OCI-LY7 (cell line): ENCODE results near the gene SMIM44. TPM values are rescaled to one million over a fixed set of nuclear protein-coding genes. Genes with fewer than 3 reads are reported as not detected.

Experiments used
- BruUV-seq: library from RNA; stranded (reverse); fragments of 400-500 nt; replicated peaks from 2 replicates; lab custom pipeline; 2021; lab: Mats Ljungman, UMichigan
- CTCF ChIA-PET: fragments of 300-600 bp; sonication (Branson Sonifier 250); formaldehyde crosslinking; loops from one replicate; lab custom pipeline; 2022; ENCODE audit warnings: antibody characterized with exemption; ENCODE audit not compliant: unreplicated experiment; lab: Charles Lee
- POLR2A ChIA-PET: fragments of 300-600 bp; sonication (Branson Sonifier 250); formaldehyde crosslinking; loops from one replicate; lab custom pipeline; 2022; ENCODE audit warnings: antibody characterized with exemption; lab: Charles Lee
- DNase-seq: peaks from one replicate; pipeline ENCODE4 v3.0.0-alpha.2; 2015; ENCODE audit warnings: low spot score
- H2AFZ ChIP-seq: fragments of 200-600 bp; sonication (generic), shearing (Covaris generic); 2 replicates; pipeline ENCODE4 v1.6.1; 2014; ENCODE audit warnings: mild to moderate bottlenecking, antibody characterized with exemption, low read length, moderate library complexity
- H3K27ac ChIP-seq: fragments of 200-600 bp; sonication (generic); 2 replicates; pipeline ENCODE4 v1.5.1; 2014; ENCODE audit warnings: mixed run types, low read depth, mild to moderate bottlenecking, moderate library complexity, low read length, inconsistent platforms; ENCODE audit not compliant: poor library complexity, severe bottlenecking
- H3K36me3 ChIP-seq: fragments of 200-600 bp; sonication (generic); 2 replicates; pipeline ENCODE4 v1.6.1; 2014; ENCODE audit warnings: mild to moderate bottlenecking, antibody characterized with exemption, low read length, moderate library complexity, mixed read lengths; ENCODE audit not compliant: insufficient read depth
- H3K4me1 ChIP-seq: fragments of 200-600 bp; sonication (generic); 2 replicates; pipeline ENCODE4 v1.5.1; 2014; ENCODE audit warnings: mild to moderate bottlenecking, low read length; ENCODE audit not compliant: insufficient read depth, poor library complexity, severe bottlenecking
- H3K4me2 ChIP-seq: fragments of 200-600 bp; sonication (generic); 2 replicates; pipeline ENCODE4 v1.6.1; 2014; ENCODE audit warnings: mild to moderate bottlenecking, low read length
- H3K4me3 ChIP-seq: fragments of 200-600 bp; sonication (generic); 2 replicates; pipeline ENCODE4 v1.5.1; 2014; ENCODE audit warnings: mild to moderate bottlenecking, low read depth, low read length; ENCODE audit not compliant: poor library complexity, severe bottlenecking
- H3K79me2 ChIP-seq: fragments of 200-600 bp; sonication (generic); 2 replicates; pipeline ENCODE4 v1.6.1; 2016; ENCODE audit warnings: low read depth, mild to moderate bottlenecking, low read length, moderate library complexity, mixed read lengths; ENCODE audit not compliant: insufficient read depth
- H3K9me2 ChIP-seq: fragments of 200-600 bp; sonication (generic); 2 replicates; pipeline ENCODE4 v1.6.1; 2016; ENCODE audit warnings: mild to moderate bottlenecking, low read length, mixed read lengths; ENCODE audit not compliant: insufficient read depth
- H3K9me3 ChIP-seq: fragments of 200-600 bp; sonication (generic); 2 replicates; pipeline ENCODE4 v1.6.1; 2014; ENCODE audit warnings: mild to moderate bottlenecking, mixed run types, low read length, mixed read lengths
- H4K20me1 ChIP-seq: fragments of 200-600 bp; sonication (generic); 2 replicates; pipeline ENCODE4 v1.6.1; 2014; ENCODE audit warnings: mild to moderate bottlenecking, antibody characterized with exemption, low read length, moderate library complexity, mixed read lengths; ENCODE audit not compliant: insufficient read depth
- CTCF ChIP-seq: fragments of 200-600 bp; sonication (generic); conservative IDR thresholded peaks from 2 replicates; pipeline ENCODE4 v1.5.1; 2014; ENCODE audit warnings: mild to moderate bottlenecking, antibody characterized with exemption, low read length, moderate library complexity, mixed read lengths
- EZH2phosphoT487 ChIP-seq: fragments of 200-600 bp; sonication (generic); IDR thresholded peaks from 2 replicates; pipeline ENCODE4 v1.6.1; 2018; ENCODE audit warnings: low read depth, borderline replicate concordance, mild to moderate bottlenecking, mixed run types, antibody characterized with exemption, low read length, moderate library complexity, mixed read lengths
- intact Hi-C: fragments of 100-400 bp; cut with micrococcal nuclease; formaldehyde crosslinking; loops from one replicate; pipeline ENCODE4 v1.10.0; 2022; ENCODE audit not compliant: unreplicated experiment
- total RNA-seq, 2 experiments: library from RNA; depleted of rRNA in 1 of 2; stranded (reverse); fragments of >200 nt in 1 of 2; shearing (Covaris generic) in 1 of 2; gene quantifications; 2 replicates each; pipeline ENCODE4 v1.2.3, GENCODE V29; 2014 to 2022

The SMIM44 gene
- total RNA-seq, 2 experiments from 2014 or later, result not detected

- Histone ChIP-seq H3K9me2 (no peaks in the 10 kb centered on the region), H2AFZ (no peak overlapping the region), H3K9me3 (no peaks in the 10 kb centered on the region), H3K27ac (no peak overlapping the region), H3K4me2 (no peak overlapping the region), H3K79me2 (no peaks in the 10 kb centered on the region), H3K4me3 (no peak overlapping the region), H3K4me1 (no peaks in the 10 kb centered on the region), H3K36me3 (peaks cover 64% of the 10 kb centered on the region), H4K20me1 (no peaks in the 10 kb centered on the region)
- no peak for DNase-seq
- no TSS peak for BruUV-seq
- ChIA-PET POLR2A (no interaction called here), CTCF (no interaction called here)
- TF ChIP-seq CTCF (no peak), EZH2phosphoT487 (no peak)
- intact Hi-C loops, result no loop called here
Observed at GRCh38 chr19:3524078-3524842, 41.0 kb upstream of the SMIM44 start.

- H3K4me3 ChIP-seq, result no peak overlapping the region
- POLR2A ChIA-PET, result no interaction called here
- H3K36me3 ChIP-seq, result peaks cover 69% of the 10 kb centered on the region
- H3K9me3 ChIP-seq, result no peaks in the 10 kb centered on the region
- DNase-seq, result no peak
- BruUV-seq, result no TSS peak
- no peak overlapping the region for H3K4me2 ChIP-seq
- no peak overlapping the region for H2AFZ ChIP-seq
- H3K4me1 ChIP-seq, result no peaks in the 10 kb centered on the region
- no peaks in the 10 kb centered on the region for H4K20me1 ChIP-seq
- intact Hi-C loops, result no loop called here
- CTCF ChIA-PET, result no interaction called here
- H3K79me2 ChIP-seq, result no peaks in the 10 kb centered on the region; the same call in 1 of the 2 replicates
- no peaks in the 10 kb centered on the region for H3K9me2 ChIP-seq
- TF ChIP-seq CTCF (no peak), EZH2phosphoT487 (no peak)
- H3K27ac ChIP-seq, result no peak overlapping the region
Observed at GRCh38 chr19:3523361-3524077, 40.3 kb upstream of the SMIM44 start.
